Brain microvascular endothelial cell (primary cell): ENCODE results near the gene ANGPTL1.
A peak's percentile ranks its signal among the peaks of the same experiment; 100 is the strongest.
"Not testable (repeated sequence)": the region's sequence is repeated elsewhere in the genome, so short reads cannot be mapped to it uniquely, and the experiment has no call there.

Experiments
- DNase-seq: peaks from one replicate; pipeline ENCODE4 v3.0.0-alpha.2; 2020
- H3K27ac ChIP-seq: fragments of 250-450 bp; sonication (Bioruptor Pico); 2 replicates; pipeline ENCODE4 v1.5.1; 2020; ENCODE audit warnings: mild to moderate bottlenecking, moderate library complexity
- H3K27me3 ChIP-seq: fragments of 250-450 bp; sonication (Bioruptor Pico); replicated peaks from 2 replicates; pipeline ENCODE4 v1.5.1; 2020; ENCODE audit warnings: mild to moderate bottlenecking
- H3K36me3 ChIP-seq: fragments of 250-450 bp; sonication (Bioruptor Pico); replicated peaks from 2 replicates; pipeline ENCODE4 v1.5.1; 2020; ENCODE audit warnings: mild to moderate bottlenecking
- H3K4me3 ChIP-seq: 2 replicates; pipeline ENCODE4 v1.5.1; 2011; ENCODE audit warnings: low read depth, mild to moderate bottlenecking, control low read depth, low read length, moderate library complexity
- in situ Hi-C: cut with HindIII; loops from 2 replicates; pipeline ENCODE4 v1.10.0; 2017; ENCODE audit warnings: low sequenced_read_pairs, low pct_ligation_motif_present
- TF ChIP-seq, protein P1 (sequence below): IDR thresholded peaks from 2 replicates; pipeline ENCODE4 v1.5.1; 2011; ENCODE audit warnings: low read depth, mild to moderate bottlenecking, moderate library complexity, low read length, control low read depth, inconsistent platforms; ENCODE audit errors: missing control alignments

ANGPTL1 gene

DNA sequence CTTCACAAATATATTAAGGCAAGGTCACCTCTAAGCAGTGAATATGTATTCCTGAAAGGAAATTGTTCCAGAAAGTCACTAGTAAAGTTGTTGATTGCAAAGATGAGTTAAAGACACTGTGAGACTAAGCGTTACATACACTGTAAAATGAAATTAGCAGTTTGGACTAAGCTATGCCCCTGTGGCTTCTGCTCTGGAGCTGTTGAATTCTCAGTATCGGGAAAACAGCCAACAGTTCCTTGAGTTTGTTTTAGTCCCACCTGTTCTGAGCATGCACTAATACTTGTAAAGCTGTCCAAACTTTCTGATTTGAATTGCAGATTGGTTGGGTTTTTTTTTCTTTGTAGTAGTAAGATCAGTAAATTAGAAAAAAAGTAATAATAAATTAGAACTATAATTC is 21.0 kb downstream of the ANGPTL1 start:
- Histone ChIP-seq H3K27ac (no peak overlapping the region), H3K4me3 (no peak overlapping the region), H3K36me3 (no peaks in the 10 kb centered on the region), H3K27me3 (no peaks in the 10 kb centered on the region)
- in situ Hi-C loops = no loop called here
- TF ChIP-seq, protein P1, sequence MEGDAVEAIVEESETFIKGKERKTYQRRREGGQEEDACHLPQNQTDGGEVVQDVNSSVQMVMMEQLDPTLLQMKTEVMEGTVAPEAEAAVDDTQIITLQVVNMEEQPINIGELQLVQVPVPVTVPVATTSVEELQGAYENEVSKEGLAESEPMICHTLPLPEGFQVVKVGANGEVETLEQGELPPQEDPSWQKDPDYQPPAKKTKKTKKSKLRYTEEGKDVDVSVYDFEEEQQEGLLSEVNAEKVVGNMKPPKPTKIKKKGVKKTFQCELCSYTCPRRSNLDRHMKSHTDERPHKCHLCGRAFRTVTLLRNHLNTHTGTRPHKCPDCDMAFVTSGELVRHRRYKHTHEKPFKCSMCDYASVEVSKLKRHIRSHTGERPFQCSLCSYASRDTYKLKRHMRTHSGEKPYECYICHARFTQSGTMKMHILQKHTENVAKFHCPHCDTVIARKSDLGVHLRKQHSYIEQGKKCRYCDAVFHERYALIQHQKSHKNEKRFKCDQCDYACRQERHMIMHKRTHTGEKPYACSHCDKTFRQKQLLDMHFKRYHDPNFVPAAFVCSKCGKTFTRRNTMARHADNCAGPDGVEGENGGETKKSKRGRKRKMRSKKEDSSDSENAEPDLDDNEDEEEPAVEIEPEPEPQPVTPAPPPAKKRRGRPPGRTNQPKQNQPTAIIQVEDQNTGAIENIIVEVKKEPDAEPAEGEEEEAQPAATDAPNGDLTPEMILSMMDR = no peak
- no peak for DNase-seq

DNA sequence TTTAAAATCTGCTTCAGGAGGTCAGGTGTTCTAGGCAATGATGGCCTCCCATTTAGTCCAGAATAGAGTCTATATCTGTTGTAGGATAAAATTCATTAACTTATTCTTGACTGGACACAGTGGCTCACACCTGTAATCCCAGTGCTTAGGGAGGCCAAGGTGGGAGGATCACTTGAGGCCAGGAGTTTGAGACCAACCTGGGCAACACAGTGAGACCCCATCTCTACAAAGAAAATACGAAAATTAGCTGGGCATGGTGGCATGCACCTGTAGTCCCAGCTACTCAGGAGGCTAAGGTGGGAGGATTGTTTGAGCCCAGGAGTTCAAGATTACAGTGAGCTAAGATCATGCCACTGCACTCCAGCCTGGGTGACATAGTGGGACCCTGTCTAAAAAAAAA is 23.0 kb downstream of the ANGPTL1 start:
- DNase-seq, H3K4me3 ChIP-seq, H3K27me3 ChIP-seq, H3K36me3 ChIP-seq, in situ Hi-C loops, H3K27ac ChIP-seq: not testable (repeated sequence)

GRCh38 chr1:178847396-178847849 is 23.5 kb downstream of the ANGPTL1 start:
- no peaks in the 10 kb centered on the region for H3K27me3 ChIP-seq
- peak overlapping the region; percentile 40 for H3K27ac ChIP-seq
- no peak overlapping the region for H3K4me3 ChIP-seq
- TF ChIP-seq, protein P1 = no peak
- H3K36me3 ChIP-seq = no peaks in the 10 kb centered on the region
- peak; percentile 55 for DNase-seq
- in situ Hi-C loops = no loop called here

GRCh38 chr1:178846306-178846705 is 24.6 kb downstream of the ANGPTL1 start:
- Histone ChIP-seq H3K27me3 (no peaks in the 10 kb centered on the region), H3K36me3 (no peaks in the 10 kb centered on the region), H3K4me3 (no peak overlapping the region), H3K27ac (no peak overlapping the region)
- TF ChIP-seq, protein P1 = no peak
- in situ Hi-C loops = no loop called here
- no peak for DNase-seq

DNA sequence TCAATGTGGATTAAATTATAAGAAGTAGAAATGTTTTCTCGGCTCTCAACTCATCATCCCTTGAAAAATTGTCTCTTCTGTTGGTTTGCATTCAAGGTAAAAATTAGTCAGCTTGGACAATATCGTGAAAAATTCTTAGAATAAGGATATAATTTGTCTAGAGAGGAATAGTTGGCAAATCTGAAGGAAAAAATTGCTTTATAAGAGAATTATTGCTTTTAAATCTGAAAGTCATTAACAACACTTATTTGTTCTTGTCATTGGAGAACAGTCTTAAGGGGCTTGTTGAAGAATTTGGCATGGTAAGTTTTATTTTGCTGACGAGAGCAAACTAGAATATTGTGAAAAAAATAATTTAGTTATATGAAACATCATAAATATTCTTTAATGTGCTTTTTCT is 26.4 kb downstream of the ANGPTL1 start:
- TF ChIP-seq, protein P1 = no peak
- no peak overlapping the region for H3K27ac ChIP-seq
- in situ Hi-C loops = no loop called here
- H3K4me3 ChIP-seq = no peak overlapping the region
- DNase-seq = no peak
- H3K27me3 ChIP-seq = no peaks in the 10 kb centered on the region
- no peaks in the 10 kb centered on the region for H3K36me3 ChIP-seq

- DNase-seq = no peak
- Histone ChIP-seq H3K27me3 (no peaks in the 10 kb centered on the region), H3K27ac (no peak overlapping the region), H3K4me3 (no peak overlapping the region), H3K36me3 (no peaks in the 10 kb centered on the region)
- in situ Hi-C loops = no loop called here
- TF ChIP-seq, protein P1 = no peak
Observed at GRCh38 chr1:178825167-178825566, 45.7 kb downstream of the ANGPTL1 start.
